Inflammatory macrophage treated with lipopolysaccharide for 4 hours (primary cell): ENCODE results near the gene FAM171A1.
"Not testable (repeated sequence)": the region's sequence is repeated elsewhere in the genome, so short reads cannot be mapped to it uniquely, and the experiment has no call there.

Experiments used
- DNase-seq: peaks from one replicate; pipeline ENCODE4 v3.0.0-alpha.2; 2020

The FAM171A1 gene

GRCh38 chr10:15316145-15316544, 54.9 kb downstream of the FAM171A1 start:
- DNase-seq: no peak

GRCh38 chr10:15315286-15315685, 55.8 kb downstream of the FAM171A1 start:
- DNase-seq: no peak

- no peak for DNase-seq
Observed at GRCh38 chr10:15314482-15315045, 56.5 kb downstream of the FAM171A1 start.

GRCh38 chr10:15313843-15314242, 57.2 kb downstream of the FAM171A1 start:
- DNase-seq: no peak

- DNase-seq: no peak
Observed at GRCh38 chr10:15313047-15313446, 58.0 kb downstream of the FAM171A1 start.

GRCh38 chr10:15311569-15312280, 59.4 kb downstream of the FAM171A1 start:
- no peak for DNase-seq

GRCh38 chr10:15310776-15311568, 60.1 kb downstream of the FAM171A1 start:
- no peak for DNase-seq

GRCh38 chr10:15309221-15309620, 61.9 kb downstream of the FAM171A1 start:
- no peak for DNase-seq

GRCh38 chr10:15306735-15307280, 64.3 kb downstream of the FAM171A1 start:
- no peak for DNase-seq

GRCh38 chr10:15305634-15306033, 65.5 kb downstream of the FAM171A1 start:
- no peak for DNase-seq

GRCh38 chr10:15305161-15305560, 65.9 kb downstream of the FAM171A1 start:
- no peak for DNase-seq

GRCh38 chr10:15302188-15302956, 68.7 kb downstream of the FAM171A1 start:
- not testable (repeated sequence) for DNase-seq

- no peak for DNase-seq
Observed at GRCh38 chr10:15300697-15301096, 70.4 kb downstream of the FAM171A1 start.

- DNase-seq: no peak
Observed at GRCh38 chr10:15300145-15300544, 70.9 kb downstream of the FAM171A1 start.

GRCh38 chr10:15296701-15297100, 74.4 kb downstream of the FAM171A1 start:
- DNase-seq: no peak

GRCh38 chr10:15295537-15296325, 75.4 kb downstream of the FAM171A1 start:
- peak; percentile 34 for DNase-seq

GRCh38 chr10:15293862-15294842, 76.9 kb downstream of the FAM171A1 start:
- DNase-seq: no peak

- no peak for DNase-seq
Observed at GRCh38 chr10:15290671-15291070, 80.4 kb downstream of the FAM171A1 start.

GRCh38 chr10:15290150-15290549, 80.9 kb downstream of the FAM171A1 start:
- no peak for DNase-seq

- no peak for DNase-seq
Observed at GRCh38 chr10:15280974-15281373, 90.1 kb downstream of the FAM171A1 start.

GRCh38 chr10:15280462-15280861, 90.6 kb downstream of the FAM171A1 start:
- DNase-seq: no peak
